HG03025 (cell line): ENCODE data around the gene KNOP1.
A peak's percentile ranks its signal among the peaks of the same experiment; 100 is the strongest.

Source experiments
- ATAC-seq: cut with Tn5 transposase; IDR thresholded peaks from one replicate; pipeline ENCODE4 v1.9.1; 2021; ENCODE audit warnings: mild to moderate bottlenecking, moderate library complexity; ENCODE audit not compliant: unreplicated experiment, low FRiP score

The KNOP1 gene, protein sequence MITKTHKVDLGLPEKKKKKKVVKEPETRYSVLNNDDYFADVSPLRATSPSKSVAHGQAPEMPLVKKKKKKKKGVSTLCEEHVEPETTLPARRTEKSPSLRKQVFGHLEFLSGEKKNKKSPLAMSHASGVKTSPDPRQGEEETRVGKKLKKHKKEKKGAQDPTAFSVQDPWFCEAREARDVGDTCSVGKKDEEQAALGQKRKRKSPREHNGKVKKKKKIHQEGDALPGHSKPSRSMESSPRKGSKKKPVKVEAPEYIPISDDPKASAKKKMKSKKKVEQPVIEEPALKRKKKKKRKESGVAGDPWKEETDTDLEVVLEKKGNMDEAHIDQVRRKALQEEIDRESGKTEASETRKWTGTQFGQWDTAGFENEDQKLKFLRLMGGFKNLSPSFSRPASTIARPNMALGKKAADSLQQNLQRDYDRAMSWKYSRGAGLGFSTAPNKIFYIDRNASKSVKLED

DNA sequence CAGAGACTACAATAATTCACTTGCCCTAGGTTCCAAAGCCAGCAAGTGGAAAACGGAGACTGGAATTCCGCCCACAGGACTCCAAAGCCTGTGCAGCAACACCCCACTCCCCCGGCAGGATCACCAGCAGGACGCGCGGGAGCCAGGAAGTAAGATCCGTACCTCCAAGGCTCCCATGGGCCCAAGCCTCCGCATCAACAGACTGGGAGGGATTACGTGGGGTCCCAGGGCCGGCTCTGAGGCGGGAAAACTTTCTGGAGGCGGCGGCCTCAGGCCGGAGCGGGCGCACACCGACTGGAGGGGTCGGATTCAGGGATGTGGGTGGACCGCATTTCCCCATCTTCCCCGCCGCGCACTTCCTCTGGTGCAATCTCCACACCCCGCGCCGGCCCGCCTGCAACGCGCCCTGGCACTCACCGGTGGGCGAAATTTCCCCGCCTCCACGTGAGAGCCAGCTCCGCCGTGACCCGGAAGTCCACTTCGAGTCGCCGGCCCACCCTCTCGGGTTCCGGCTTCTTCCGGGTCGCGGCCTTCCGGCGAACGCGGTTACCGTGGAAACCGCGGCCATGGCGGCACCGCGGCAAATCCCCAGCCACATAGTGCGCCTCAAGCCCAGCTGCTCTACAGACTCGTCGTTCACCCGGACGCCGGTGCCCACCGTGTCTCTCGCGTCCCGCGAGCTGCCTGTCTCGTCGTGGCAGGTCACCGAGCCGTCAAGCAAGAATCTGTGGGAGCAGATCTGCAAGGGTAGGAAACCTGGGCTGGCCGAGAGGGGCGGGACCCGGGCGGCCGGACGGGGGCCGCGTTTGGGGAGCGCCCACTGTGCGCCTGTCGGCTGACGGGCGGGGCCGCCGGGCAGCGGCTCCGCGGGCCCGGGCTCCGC is at the start of gene KNOP1, which contains the start of gene IQCK:
Gene KNOP1 (minus strand): TSS at position 487 of the 883 bp plus-strand sequence. CDS start 3,192 bp downstream, outside the sequence.
Gene IQCK (plus strand): TSS at position 531 of the 883 bp plus-strand sequence. CDS start 36 bp downstream, at position 567.
- peak; percentile 89 for ATAC-seq

DNA sequence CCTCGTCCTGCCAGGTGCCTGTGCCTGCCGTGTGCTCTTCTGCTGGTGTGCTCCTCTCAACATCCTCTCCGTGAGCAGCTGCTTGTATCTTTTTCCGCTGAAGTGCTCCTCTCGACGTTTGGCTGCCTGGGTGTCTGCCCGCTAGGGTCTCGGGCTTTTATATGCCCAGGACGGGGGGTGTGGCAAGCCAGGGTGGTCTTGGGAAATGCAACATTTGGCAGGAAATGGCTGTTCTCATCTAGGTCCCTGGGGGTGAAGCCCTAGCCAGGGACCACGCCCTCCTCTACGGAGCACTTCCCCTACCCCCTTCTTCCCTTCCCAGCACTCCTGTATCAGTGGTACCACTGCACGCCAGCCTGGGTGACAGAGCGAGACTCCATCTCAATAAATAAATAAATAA is 49.5 kb upstream of the KNOP1 start:
- ATAC-seq, result no peak

DNA sequence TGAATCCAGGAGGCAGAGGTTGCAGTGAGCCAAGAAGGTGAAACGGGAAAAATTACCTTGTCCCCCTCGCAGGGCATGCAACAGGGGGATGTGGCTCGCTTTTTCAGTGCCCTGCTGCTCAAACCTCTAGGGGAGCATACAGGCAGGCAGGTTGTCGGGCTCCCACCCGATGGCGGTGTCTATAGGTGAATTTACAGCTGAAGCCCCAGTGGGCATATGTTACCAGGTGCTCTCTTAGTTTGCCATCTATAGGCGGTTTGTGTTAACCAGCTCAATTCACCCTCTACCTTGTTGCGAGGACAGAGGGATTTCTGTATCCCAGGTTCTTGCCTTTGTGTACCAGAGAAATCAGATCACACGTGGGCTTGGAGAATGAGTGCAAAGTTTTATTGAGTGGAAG is 49.0 kb upstream of the KNOP1 start:
- no peak for ATAC-seq

DNA sequence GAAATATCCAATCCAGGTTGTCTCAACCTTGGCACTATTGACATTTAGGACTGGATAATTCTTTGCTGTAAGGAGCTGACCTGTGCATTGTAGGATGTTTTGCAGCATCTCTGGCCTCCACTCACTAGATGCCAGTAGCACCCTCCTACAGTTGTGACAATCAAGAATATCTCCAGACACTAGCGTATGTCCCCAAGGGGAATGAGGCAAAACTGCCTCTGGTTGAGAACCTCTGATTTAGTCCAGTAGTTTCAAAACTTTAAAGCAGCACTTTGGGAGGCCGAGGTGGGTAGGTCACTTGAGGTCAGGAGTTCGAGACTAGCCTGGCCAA is 48.5 kb upstream of the KNOP1 start:
- no peak for ATAC-seq

DNA sequence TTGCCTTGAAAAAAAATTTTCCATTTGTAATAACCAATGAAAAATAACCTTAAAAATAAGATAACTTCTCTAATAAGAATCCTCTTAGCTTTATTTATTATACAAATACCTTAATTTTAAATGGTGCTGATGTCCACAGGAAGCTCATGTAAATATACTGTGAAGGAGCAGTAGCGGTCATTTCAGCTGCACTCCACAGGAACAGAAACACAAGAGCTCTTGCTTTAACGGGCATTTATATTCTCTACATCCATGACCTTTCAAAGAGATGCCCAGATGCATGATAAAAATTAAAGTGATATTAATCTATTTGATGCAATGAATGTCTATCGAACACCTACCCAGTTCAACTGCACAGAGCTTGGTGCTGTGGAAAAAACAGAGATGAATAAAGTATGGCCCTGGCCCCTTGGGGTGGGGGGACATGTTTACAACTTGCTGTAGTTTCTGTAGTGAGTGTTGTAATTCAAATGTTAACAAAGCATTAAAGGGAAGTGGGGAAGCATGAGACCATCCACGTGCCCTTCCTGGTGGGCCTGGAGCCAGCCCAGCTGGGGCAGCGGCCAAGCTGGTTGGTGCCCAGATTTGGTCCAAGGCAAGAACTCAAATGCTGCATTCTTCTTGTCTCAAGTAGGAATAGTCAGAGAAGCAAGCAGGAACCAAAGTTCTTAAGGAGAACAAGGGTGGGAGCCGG is 48.0 kb upstream of the KNOP1 start:
- ATAC-seq, result no peak

DNA sequence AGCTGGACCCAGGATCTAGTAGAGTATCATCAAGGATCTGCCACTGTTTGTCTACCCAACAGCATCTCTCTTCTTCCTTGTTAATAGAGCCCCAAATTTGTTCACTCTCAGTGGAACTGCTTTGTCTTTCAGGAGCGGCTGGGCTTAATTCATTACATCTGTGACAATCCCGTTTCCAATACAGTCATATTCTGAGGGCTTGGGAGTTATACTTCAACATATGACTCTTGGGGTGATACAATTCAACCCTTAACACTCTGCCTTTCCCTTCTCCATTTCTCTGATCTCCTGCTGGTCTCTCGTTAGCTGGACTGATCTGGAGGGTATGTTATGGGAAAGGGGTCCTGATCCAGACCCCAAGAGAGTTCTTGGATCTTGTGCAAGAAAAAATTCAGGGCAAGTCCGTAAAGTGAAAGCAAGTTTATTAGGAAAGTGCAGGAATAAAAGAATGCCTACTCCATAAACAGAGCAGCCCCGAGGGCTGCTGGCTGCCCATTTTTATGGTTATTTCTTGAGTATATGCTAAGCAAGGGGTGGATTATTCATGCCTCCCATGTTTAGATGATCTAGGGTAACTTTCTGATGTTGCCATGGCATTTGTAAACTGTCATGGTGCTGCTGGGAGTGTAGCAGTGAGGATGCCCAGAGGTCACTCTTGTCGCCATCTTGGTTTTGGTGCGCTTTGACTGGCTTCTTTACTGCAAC is 42.5 kb upstream of the KNOP1 start:
- ATAC-seq, result no peak

DNA sequence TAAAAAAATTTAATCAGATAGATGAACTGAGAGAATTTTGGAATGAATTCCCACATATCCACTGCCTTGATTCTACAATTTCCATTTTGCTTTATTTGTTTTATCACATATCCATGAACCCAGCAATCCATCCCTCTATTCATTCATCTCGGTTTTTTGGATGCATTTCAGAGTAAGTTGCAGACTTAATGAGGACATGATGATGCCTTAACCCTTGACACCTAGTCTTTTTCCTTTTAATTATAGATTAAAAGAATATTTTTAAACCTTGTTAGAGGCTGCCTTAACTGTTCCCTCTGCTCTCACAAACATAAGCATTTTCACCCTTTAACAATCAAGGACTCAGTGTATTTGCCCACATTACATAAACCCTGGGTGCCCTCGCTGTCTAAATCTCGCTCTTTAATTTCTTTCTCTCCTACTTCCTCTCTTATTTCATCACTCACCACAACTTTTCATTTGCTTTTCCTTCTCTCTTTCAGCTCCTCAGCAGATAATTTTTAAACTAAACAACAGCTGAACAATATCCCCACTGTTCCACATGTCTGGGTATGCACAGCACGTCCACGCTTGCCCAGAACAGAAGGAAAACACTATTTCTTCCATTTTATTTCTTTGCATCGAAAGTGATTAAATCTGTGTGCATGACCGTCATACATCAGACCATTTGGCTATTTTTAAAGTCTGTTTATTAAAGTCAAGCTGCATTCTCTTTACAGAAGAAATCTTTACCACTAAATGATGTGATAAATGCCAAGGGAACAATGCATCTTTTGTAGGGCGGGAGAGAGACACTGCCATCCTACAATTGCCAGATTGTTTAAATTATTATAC is 40.0 kb upstream of the KNOP1 start:
- ATAC-seq, result no peak

DNA sequence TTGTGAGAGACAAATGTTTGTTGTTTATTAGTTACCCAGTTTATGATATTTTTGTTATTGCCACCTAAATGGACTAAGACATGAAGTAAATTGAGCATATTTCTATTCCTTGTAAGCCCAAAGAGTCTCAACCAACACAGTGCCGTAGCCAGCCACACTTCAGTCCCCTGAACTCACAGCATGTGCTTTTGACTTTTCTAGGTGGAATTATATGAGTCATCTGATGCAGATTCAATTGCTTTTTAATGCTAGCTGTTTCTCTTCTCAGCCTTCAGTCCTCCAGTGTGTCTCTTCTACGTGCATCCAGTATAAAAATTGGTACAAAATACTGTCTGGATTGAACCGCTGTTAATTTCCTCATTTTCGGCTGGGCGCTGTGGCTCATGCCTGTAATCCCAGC is 39.0 kb upstream of the KNOP1 start:
- ATAC-seq, result no peak

DNA sequence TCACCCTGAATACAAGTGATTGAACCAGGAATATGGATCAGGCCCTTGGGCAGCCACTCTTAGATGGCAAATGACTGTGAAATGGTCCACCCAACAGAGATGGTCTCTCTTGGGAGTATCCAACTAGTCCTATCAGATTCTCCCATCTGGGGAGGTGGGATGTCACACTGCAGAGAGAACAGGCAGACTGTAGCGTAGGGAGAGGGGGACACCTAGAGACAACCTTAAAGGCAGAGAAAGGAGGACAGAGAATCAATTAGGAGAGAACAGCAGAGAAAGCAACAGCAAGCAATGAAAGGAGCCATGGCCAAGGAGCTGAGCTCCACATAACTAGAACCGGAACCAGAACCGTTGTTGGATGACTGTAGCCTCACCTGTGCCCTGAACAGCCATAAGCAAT is 37.2 kb upstream of the KNOP1 start:
- no peak for ATAC-seq

DNA sequence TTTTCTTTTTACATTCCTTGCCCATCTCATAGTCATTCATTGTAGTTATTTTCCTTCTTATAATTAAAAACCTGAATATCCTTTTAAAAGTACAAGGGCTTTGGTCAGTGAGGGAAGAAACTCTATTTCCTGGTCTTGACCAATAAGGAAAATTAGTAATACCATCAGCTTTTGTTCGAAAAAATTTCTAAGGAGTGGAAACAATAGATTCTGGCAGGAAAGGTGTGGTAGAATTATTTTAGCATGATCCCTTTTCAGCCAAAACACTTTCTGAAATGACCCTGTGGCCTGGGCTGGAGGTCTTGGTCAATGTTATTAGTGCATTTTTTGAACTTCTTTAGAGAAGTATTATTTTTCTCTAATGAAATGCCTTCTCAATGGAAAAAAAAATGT is 36.6 kb upstream of the KNOP1 start:
- no peak for ATAC-seq

DNA sequence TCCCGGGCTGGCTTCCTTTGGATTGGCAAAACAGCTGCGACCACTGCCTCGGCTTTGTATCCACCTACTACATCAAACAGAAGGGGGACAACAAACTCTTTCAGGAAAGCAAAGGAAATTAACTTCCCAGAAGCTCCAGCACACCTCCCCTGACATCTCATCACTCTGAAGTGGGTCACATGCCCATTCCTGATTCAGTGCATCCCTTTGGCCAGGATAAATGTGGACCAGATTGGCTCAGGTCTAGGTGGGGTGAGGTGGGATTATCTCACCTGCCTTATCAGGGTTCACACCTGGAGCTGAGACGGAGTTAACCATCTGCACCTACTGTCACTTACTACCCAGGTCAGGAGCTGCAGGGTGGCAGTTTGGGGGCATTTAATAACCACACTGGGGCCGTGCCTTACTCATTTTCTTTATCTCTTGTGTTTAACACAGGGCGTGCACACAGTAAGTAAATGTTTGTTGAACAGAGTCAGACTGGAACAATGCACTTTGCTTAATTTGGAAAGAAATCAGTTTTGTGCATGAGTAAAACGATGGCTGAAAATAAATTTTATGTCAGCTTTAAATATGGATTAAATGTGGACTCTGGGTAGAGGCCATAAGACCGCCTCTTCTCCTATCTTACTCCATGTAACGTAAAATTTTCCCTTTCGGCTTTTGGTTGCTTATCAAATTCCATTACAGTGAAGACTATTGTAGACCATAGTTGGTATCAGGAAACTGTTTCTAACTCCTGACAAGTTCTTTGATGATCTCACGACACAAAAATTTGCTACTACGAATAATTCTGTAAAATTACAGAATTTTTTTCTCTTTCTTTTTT is 36.0 kb upstream of the KNOP1 start:
- ATAC-seq, result no peak

DNA sequence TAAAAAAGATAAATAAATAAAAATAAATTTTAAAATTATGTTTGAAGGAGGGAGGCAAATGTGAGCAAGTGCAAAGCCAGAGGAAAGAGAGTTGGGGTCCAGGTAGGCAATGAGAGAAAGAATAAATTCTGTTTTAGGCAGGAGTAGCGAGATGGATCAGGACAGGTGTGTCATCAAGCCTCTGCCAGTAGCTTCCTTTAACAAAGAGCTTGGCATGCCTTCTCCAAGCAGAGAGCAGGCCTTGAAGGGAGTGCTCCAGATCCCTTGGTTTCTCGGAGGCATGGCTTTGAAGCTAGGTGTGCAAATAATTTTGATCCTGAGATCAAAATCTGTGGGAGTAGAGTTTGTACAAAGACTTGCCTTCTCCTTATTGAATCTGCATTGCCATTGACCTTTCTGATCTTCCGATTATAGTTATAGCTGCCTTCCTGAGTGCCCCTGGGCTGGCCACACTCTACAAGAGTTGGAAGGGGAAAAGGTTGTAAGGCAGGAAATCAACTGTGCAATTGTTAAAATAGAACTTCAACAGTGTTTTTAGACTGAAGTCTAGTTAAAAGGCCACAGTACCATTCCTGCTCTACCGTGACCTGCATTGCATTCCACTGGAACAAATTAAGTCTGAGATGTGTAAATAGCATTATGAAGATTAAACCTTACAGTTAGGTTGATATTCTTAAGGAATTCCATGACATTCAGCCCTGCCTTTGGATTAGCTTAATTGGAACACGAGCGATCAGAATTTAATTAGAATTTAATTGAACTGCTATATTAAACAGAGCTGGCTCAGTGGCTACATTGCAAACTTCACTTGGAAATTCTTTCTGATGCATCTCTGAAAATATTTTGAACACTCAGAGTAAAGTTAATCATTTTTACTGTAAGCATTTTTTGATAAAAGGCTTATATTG is 33.7 kb upstream of the KNOP1 start:
- ATAC-seq, result no peak

DNA sequence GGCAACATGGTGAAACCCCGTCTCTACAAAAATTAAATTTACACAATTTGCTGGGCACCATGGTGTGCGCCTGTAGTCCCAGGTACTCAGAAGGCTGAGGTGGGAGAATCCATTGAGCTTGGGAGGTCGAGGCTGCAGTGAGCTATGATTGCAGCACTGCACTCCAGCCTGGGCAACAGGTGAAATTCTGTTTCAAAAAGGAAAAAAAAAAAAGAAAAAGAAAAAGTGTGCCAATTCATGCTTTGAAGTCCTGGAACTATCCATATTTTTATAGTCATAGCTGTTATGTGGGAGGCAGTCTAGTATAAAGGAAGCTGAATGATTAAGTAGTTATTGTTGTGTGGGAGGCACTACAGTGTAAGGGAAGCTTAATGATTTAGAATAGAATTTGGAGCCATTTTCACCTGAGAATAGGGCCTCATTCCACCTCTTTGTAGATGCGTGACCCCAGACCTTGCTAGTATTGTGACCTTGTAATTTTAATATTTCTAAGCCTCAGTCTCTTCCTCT is 31.6 kb upstream of the KNOP1 start:
- ATAC-seq, result no peak

DNA sequence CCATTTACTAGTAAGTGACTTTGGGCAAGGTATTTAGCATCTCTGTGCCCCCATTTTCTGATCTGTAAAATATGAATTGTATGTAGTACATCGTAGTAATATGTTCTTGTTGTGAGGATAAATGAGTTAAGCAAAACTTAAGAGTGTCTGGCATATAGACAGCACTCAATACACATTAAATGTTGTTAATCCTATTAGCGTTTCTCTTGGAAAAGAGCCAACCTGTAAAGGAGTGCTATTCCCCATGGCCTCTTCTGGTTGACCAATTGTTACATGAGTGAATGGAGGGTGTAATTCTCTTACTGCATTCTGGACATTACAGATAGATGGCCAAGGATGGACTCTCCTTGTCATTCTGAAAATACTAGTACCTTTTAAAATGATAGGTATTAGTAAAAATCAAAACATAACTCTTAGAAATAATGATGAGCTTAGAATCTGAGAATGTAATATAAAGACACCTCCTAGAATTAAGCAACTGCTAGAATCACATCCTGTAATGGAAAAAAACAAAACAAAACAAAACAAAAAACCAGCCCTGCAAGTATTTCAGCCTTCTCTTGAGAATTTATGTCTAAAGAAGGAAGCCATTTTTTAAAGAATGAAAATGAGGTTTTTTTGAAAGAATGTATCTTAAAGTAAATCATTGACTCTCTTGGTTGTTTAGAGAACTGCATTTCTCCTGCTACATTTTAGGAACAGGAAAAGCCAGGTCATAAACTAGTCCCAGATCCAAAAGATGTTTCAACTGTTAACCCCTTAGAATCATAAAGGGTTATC is 30.6 kb upstream of the KNOP1 start:
- ATAC-seq, result no peak

DNA sequence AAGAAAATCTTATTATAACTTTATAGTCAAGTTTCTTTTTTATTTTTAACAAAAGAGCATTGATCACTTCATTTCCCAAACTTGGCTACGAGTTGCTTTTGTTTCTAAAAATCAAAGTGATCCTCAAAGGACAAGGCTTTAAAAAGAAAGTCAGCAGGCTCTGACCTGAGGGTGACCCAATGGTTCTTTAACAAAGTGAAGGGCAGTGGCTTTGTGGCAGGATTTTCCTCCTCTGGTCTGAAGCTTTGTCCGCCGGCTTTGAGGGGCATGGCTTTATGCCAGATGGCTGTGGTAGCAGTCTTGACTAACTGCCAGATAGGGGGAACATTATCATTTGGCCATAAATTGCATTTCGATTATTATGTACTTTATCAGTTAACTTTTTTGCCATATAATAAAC is 28.5 kb upstream of the KNOP1 start:
- no peak for ATAC-seq

DNA sequence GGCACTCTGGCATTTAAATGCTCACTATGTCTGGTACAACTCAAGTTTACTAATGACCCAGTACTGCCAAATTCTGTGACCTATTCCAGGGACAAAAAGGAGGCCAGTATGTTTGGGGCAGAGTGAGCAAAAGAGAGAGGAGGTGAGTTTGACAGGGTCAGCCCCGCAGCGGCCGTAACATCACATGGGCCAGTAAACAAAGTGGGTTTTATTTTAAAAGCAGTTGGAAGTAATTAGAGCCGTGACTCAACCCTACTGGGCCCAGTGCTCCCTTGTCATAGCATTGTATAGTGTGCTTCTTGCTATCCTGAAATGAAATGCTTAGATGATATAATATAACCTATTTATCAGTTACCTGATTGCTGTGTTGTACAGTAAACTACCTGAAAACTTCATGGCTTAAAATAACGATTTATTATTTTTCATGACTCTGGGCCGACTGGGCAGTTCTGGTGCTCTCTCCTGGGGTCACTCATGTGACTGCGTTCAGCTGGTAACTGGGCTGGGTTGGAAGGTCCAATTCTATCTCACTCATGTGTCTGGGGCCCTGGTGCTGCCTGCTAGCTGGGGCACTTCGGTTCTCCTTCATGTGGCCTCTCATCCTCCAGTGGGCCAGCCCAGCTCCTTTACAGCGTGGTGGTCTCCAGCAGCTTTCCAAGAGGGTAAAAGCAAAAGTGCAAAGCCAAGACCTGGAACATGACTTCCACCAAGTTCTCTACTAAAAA is 27.4 kb upstream of the KNOP1 start:
- no peak for ATAC-seq
